IgD-negative memory B cell (primary cell): ENCODE results near the gene GPT2. TPM values are rescaled to one million over a fixed set of nuclear protein-coding genes. Genes with fewer than 3 reads are reported as not detected.
A peak's percentile ranks its signal among the peaks of the same experiment; 100 is the strongest.

Experiments used
- H3K27ac Mint-ChIP-seq, 3 donors: one replicate each; pipeline ENCODE4 v1.8.0; 2020 to 2022; ENCODE audit warnings: mild to moderate bottlenecking in 3 of 3, mixed read lengths in 3 of 3, moderate library complexity in 1 of 3
- H3K27me3 Mint-ChIP-seq: one replicate; pipeline ENCODE4 v1.8.0; 2021; ENCODE audit warnings: mixed read lengths
- H3K36me3 Mint-ChIP-seq: one replicate; pipeline ENCODE4 v1.8.0; 2020; ENCODE audit warnings: mild to moderate bottlenecking, mixed read lengths
- H3K4me1 Mint-ChIP-seq, 3 donors: one replicate each; pipeline ENCODE4 v1.8.0; 2020 to 2022; ENCODE audit warnings: mixed read lengths in 3 of 3, mild to moderate bottlenecking in 1 of 3
- H3K4me3 Mint-ChIP-seq, 4 donors: one replicate each; pipeline ENCODE4 v1.8.0; 2020 to 2022; ENCODE audit warnings: mild to moderate bottlenecking in 4 of 4, mixed read lengths in 4 of 4, moderate library complexity in 3 of 4
- H3K9me3 Mint-ChIP-seq, 3 donors: one replicate each; pipeline ENCODE4 v1.8.0; 2020 to 2021; ENCODE audit warnings: mixed read lengths in 3 of 3, mild to moderate bottlenecking in 1 of 3
- polyA plus RNA-seq: library from polyadenylated mRNA; unstranded; fragments of 300-500 nt; fragmentation: Illumina TruSeq; gene quantifications from one replicate; pipeline ENCODE4 v1.2.3, GENCODE V29; 2021

Gene GPT2
- polyA plus RNA-seq, 1 donor from 2014 or later = 5.0 TPM

DNA sequence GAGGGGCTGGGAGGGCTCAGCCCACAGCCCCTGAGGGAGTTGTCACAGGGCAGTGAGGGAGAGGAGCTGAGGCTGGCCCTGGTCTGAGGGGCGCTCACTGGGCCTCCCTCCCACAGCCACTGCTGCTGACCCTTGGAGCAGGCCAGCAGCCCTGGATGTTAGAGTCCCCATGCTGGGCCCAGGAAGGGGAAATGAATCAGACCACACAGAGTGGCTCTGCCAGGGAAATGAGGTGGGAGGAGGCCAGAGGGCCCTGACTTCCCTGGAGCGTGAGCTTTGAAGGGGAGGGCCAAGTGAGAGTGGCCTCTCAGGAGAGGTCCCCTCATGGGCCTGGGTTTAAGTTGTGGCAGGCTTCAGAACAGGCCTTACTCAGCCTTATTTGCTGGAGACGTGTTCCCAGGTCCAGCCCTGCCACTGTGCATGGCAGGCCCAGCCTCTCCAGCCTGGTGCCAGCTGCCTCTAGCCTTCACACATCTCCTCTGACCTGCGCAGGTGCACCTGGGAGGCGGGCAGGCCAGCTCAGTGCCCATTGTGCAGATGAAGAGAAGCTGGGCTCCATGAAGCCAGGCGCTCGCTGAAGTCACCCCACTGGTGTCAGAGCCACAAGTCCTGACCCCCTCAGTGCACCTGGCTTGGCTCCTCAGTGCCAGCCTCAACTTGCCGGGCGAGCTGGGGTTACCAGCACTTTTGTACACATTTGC lies 15.4 kb downstream of the GPT2 start:
- peaks cover 2% of the 10 kb centered on the region for H3K36me3 Mint-ChIP-seq
- H3K27me3 Mint-ChIP-seq = no peaks in the 10 kb centered on the region
- no peak overlapping the region for H3K27ac Mint-ChIP-seq
- H3K4me1 Mint-ChIP-seq = peaks cover 0 to 2% (median 0%) of the 10 kb centered on the region in 3 donors
- H3K4me3 Mint-ChIP-seq = no peak overlapping the region
- no peaks in the 10 kb centered on the region for H3K9me3 Mint-ChIP-seq

DNA sequence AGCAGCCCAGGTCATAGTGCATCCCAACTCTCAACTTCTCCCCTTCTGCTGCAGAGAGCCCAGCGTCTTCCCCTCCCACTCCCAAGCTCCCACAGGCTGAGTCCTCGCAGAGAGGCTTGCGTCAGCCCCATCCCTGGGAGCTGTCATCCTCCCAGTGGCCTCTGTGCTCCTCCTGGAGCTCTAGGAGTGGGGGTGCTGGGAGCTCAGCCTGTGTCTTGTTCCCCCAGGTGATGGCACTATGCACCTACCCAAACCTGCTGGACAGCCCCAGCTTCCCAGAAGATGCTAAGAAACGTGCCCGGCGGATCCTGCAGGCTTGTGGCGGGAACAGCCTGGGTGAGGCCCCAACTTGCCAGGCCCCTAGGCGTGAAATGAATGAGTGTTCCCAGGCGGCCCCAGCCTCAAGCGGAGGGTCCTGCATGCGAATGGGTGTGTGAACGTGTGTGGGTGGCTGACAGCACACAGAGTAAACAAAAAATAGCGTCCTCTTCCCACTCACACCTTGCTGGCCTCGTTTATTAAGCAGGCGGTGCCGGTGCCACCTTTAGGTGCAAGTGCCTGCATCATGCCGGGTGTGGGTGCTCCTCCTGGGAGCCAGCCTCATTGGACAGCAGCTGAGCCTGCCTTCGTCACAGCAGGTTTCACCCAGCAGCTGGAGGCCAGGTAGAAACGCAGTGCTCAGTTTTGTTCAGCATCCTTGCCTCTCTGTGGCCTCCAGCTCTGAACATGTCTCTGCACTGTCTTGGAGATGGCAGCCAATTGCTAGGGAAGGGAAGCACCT lies 16.5 kb downstream of the GPT2 start:
- H3K27ac Mint-ChIP-seq = no peak overlapping the region

DNA sequence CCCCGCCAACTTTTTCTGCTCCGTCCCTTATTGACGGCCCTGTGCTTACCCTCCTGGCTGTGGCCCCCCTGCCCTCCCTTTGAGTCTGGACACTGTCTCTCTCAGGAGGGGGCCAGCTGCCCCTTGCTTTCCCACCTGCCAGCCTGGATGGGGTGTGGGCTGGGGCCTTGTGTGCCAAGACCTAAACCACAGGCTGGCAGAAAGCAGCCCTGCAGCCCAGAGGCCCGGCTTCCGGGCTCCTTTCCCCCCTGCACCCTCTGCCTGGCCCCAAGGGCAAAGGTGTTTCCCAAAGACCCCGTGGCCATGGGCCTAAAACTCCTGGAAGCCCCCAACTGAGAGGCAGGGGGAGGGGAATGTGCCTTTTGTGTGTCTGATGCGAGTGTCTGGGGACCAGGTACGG lies 17.5 kb downstream of the GPT2 start:
- no peaks in the 10 kb centered on the region for H3K9me3 Mint-ChIP-seq
- H3K36me3 Mint-ChIP-seq = peaks cover 2% of the 10 kb centered on the region
- no peak overlapping the region for H3K4me3 Mint-ChIP-seq

More for the DNA sequence above, 16.5 kb downstream of the GPT2 start:
- H3K36me3 Mint-ChIP-seq = peaks cover 2% of the 10 kb centered on the region
- no peaks in the 10 kb centered on the region for H3K27me3 Mint-ChIP-seq
- H3K4me3 Mint-ChIP-seq = no peak overlapping the region
- H3K4me1 Mint-ChIP-seq = peaks cover 0 to 2% (median 0%) of the 10 kb centered on the region in 3 donors
- no peaks in the 10 kb centered on the region for H3K9me3 Mint-ChIP-seq

DNA sequence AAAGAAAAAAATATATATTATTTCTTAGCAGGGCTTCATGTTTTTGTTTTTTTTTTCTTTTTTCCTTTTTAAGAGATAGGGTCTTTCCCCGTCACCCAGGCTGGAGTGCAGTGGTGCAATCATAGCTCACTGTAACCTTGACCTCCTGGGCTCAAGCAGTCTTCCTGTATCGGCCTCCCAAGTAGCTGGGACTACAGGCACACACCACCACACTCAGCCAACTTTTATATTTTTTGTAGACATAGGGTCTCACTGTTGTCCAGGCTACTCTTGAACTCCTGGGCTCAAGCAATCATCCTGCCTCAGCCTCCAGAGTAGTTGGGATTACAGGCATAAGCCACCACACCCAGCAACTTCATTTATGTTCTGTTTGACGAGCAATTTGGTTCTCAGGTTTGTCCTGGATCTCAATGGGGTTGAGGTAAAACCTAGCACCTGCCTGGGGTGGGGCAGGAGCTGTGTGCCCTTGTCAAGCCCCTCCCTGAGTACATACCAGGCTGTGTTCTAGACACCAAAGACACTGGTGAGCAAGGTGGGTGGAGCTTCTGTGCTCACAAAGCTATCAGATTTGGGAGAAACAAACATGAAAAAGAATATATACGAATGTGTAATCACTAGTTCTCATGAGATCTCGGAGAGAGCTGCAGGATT lies 19.2 kb downstream of the GPT2 start:
- H3K27ac Mint-ChIP-seq = no peak overlapping the region

More for the DNA sequence above, 17.5 kb downstream of the GPT2 start:
- Mint-ChIP-seq H3K4me1 (peaks cover 0 to 2% (median 0%) of the 10 kb centered on the region in 3 donors), H3K27ac (no peak overlapping the region), H3K27me3 (no peaks in the 10 kb centered on the region)

DNA sequence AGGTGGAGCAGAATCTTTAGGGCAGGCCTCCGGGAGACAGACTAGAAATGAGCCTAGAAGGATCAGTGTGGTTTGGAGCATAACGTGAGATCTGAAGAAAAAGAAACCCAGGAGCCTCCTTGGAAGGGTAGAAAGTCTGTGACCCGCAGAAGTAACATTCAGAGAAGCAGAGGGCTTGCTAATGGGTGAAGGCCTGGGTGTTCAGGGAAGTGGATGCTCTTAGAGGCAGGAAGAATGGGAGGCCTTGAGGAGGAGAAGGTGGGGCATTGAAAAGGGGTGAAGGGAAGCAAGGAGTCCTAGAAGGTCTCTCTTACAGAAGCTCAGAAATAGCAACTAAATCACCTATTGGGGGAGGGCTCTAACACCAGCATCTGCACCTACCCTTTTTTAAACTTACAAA lies 20.3 kb downstream of the GPT2 start:
- Mint-ChIP-seq H3K27ac (no peak overlapping the region), H3K36me3 (peaks cover 2% of the 10 kb centered on the region), H3K27me3 (no peaks in the 10 kb centered on the region), H3K4me3 (no peak overlapping the region), H3K4me1 (peaks cover 6 to 16% (median 9%) of the 10 kb centered on the region in 3 donors), H3K9me3 (no peaks in the 10 kb centered on the region)

More for the DNA sequence above, 19.2 kb downstream of the GPT2 start:
- H3K4me3 Mint-ChIP-seq = no peak overlapping the region
- peaks cover under 1 to 9% (median 3%) of the 10 kb centered on the region in 3 donors for H3K4me1 Mint-ChIP-seq
- H3K36me3 Mint-ChIP-seq = peaks cover 2% of the 10 kb centered on the region
- H3K9me3 Mint-ChIP-seq = no peaks in the 10 kb centered on the region
- H3K27me3 Mint-ChIP-seq = no peaks in the 10 kb centered on the region

DNA sequence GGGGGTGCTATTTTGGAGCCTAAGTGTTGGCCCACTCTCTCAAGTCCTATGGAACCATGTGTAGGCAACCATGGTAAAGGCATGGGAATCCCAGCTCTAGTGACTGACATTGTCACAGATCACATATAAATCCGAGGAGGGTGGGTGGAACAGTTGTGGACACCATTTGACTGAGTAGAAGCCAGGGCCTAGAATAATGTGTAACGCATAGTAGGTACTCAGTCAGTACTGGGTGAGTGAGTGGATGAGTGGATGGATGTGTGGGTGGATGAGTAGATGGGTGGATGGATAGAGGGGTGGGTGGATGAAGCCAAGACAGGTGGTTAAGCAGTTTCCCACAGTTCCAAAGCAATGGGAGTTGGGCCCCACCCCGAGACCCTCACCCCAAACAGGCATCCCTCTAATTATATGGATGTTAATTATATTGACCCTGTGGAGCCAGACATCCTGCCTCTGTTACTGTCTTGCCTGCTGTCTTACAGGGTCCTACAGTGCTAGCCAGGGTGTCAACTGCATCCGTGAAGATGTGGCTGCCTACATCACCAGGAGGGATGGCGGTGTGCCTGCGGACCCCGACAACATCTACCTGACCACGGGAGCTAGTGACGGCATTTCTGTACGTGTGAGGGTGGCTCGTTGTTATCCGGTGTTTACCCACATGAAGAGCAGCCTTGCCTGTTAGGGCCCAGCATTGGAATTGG lies 22.3 kb downstream of the GPT2 start:
- Mint-ChIP-seq H3K9me3 (no peaks in the 10 kb centered on the region), H3K4me3 (peak overlapping the region in 1 of 4 donors; percentile 12), H3K27me3 (no peaks in the 10 kb centered on the region), H3K4me1 (peaks cover 13 to 33% (median 18%) of the 10 kb centered on the region in 3 donors), H3K36me3 (no peaks in the 10 kb centered on the region), H3K27ac (no peak overlapping the region)

DNA sequence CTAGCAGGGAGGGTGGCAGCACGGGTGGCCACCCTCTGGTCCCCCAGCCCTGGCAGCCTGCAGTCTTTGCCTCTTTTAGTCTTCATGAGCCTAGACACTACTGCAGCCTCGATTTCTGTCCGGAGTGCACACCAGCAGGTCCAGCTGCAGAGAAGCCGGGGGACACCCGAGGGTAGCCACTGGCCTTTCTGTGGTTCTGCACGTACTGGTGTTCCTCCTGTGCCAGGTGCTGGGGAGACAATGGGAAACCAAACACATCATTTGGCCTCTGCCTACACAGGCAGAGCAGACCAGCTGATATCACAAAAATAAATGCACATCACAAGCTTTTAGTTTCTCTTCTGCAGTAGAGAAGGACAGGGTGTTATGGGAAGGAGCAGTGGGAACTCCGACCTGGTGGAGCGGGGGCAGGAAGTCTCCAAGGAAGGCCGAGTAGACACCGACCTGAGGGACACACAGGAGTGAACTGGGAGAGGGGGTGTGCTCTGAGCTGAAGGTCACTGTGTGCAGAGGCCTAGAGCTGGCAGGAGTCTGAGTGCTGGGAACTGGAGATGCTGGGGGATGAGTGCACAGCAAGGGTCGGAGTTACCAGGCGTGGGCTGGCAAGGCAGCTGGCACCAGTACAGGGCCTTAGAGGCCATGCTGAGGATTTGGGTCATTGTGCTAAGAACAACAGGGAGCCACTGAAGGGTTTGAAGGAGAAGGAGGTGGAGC lies 23.1 kb downstream of the GPT2 start:
- H3K27ac Mint-ChIP-seq = peak overlapping the region in 1 of 3 donors; percentile 59
- peak overlapping the region in 2 of 4 donors; percentile 24 to 60 for H3K4me3 Mint-ChIP-seq
- peaks cover 13 to 37% (median 23%) of the 10 kb centered on the region in 3 donors for H3K4me1 Mint-ChIP-seq
- no peaks in the 10 kb centered on the region for H3K36me3 Mint-ChIP-seq
- no peaks in the 10 kb centered on the region for H3K27me3 Mint-ChIP-seq
- H3K9me3 Mint-ChIP-seq = no peaks in the 10 kb centered on the region

DNA sequence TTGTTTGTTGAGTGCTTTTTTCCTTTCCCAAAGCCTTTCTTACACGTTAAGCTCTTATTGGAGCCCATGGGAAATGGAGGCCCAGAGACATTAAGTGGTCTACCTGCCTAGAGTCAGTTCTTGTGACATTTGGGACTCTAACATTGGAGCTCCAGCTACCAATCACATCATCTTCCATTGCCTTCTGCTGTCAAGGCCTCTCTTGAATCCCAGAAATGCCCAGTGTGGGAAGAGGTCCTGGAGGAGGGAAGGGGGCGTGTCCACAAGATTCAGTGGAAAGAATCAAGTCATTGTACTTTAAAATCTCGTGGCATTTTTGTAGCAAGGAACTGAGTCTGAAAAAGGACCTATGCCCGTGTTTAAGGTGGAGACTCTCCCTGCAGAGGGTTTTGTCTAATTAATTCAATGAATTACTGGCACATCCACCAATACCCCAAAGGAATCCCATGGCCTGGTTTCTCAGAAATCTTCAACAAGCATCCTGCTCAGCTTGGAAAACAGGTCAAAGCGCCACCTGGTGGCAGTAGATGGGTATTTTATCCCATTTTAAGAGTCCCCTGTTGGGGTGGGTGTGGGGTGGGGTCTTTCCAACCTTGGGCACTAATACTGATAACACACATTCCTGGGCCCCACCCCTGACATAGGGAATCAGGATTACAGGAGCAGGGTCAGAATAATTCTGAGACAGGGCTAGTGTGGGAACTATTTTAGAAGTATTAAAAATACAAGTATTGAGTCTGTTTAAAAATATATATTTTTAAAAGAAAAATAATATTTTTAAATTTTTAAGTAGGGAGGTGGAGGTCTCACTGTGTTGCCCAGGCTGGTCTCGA lies 24.6 kb downstream of the GPT2 start:
- peak overlapping the region in 2 of 3 donors; percentile 62 to 73 for H3K27ac Mint-ChIP-seq

DNA sequence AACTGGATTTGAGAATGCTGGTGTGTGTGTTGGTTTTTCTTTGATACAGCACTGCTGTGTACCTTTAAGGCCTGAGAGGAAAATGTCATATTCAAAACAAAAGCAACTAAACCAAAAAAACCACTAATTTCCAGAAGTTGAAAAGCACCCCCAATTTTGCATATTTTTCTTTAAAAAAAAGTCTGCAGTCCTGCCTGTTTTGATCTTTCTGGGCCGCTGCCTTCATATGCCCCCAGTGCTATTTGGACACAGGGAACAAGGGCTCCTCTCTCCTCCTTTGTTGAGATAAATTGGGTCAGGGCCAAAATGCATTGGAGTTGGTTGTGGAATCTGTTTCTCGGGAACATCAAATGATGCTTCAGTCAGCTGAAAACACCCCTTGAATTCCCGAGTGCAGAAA lies 26.9 kb downstream of the GPT2 start:
- Mint-ChIP-seq H3K36me3 (peaks cover 2% of the 10 kb centered on the region), H3K27me3 (no peaks in the 10 kb centered on the region), H3K4me1 (peaks cover 19 to 57% (median 46%) of the 10 kb centered on the region in 3 donors), H3K4me3 (peak overlapping the region; percentile 21 to 79 (median 76)), H3K27ac (peak overlapping the region; percentile 26 to 95 (median 47)), H3K9me3 (peaks cover 0 to 4% (median 0%) of the 10 kb centered on the region in 3 donors)

More for the DNA sequence above, 24.6 kb downstream of the GPT2 start:
- peaks cover 19 to 45% (median 34%) of the 10 kb centered on the region in 3 donors for H3K4me1 Mint-ChIP-seq
- H3K4me3 Mint-ChIP-seq = peak overlapping the region in 1 of 4 donors; percentile 74
- no peaks in the 10 kb centered on the region for H3K36me3 Mint-ChIP-seq
- H3K27me3 Mint-ChIP-seq = no peaks in the 10 kb centered on the region
- H3K9me3 Mint-ChIP-seq = no peaks in the 10 kb centered on the region

DNA sequence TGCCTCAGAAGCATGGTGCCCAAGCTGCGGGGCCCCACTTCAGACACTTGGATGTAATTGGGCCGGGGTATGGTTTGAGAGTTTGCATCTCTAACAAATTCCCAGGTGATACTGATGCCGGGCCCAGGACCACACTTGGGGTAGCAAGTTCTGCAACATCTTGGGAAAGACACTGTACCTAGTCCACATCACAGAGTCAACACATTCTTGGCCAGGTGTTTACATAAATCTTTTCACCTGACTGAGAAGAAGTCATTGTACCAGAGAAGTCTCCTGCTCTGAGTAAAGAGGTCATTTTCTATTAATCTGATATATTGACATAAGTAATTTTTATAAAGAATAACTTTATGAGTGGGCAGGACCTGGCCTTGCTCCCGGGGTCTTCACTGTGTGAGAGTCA lies 27.5 kb downstream of the GPT2 start:
- peaks cover 2% of the 10 kb centered on the region for H3K36me3 Mint-ChIP-seq
- peak overlapping the region; percentile 21 to 79 (median 54) for H3K4me3 Mint-ChIP-seq
- H3K27me3 Mint-ChIP-seq = no peaks in the 10 kb centered on the region
- peaks cover 0 to 4% (median 0%) of the 10 kb centered on the region in 3 donors for H3K9me3 Mint-ChIP-seq
- peak overlapping the region; percentile 26 to 95 (median 47) for H3K27ac Mint-ChIP-seq
- peaks cover 24 to 61% (median 50%) of the 10 kb centered on the region in 3 donors for H3K4me1 Mint-ChIP-seq

DNA sequence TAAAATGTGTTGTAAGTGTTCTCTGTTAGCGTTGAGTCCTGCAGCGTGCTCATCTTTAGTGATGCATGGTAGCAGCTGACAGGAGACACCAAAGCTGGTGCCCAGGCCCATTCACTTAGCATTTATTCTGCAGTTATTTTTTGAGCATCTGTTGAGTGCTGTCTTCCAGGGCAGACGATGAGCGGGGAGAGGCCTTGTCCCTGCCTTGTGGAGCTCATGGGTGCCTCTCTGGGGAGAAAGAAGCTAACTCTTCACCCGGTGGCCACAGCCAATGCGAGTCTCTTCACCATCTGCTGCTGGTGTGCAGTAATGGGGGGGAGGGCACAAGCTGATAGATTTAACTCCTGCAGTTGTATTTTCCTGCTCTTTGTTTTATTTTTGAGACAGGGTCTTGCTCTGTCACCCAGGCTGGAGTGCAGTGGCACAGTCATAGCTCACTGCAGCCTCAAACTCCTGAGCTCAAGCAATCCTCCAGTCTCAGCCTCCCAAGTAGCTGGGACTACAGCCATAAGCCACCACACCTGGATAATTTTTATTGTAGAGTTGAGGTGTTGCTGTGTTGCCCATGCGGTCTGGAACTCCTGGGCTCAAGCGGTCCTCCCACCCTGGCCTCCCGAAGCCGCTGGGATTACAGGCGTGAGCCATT lies 30.5 kb downstream of the GPT2 start:
- Mint-ChIP-seq H3K27me3 (no peaks in the 10 kb centered on the region), H3K4me3 (no peak overlapping the region), H3K9me3 (peaks cover 0 to 4% (median 0%) of the 10 kb centered on the region in 3 donors), H3K27ac (no peak overlapping the region), H3K4me1 (peaks cover 40 to 75% (median 67%) of the 10 kb centered on the region in 3 donors), H3K36me3 (peaks cover 2% of the 10 kb centered on the region)

DNA sequence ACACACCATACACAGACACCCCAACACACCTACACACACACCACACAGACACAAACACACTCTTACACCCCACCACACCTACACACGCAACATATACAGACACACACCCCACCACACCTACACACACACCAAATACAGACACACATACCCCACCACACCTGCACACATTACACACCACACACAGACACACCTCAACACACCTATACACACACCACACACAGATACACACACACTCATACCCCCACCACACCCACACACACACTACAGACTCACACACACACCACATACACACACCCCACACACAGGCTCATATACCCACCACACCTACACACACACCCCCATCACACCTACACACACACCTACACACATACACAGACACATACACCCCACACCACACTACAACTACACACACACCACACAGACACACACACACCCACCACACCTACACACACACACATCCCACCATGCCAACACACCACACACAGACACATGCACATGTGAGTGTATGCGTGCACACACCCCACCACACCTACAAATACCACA lies 31.4 kb downstream of the GPT2 start:
- H3K27ac Mint-ChIP-seq = peak overlapping the region in 1 of 3 donors; percentile 21
- H3K4me3 Mint-ChIP-seq = peak overlapping the region in 1 of 4 donors; percentile 93
- H3K4me1 Mint-ChIP-seq = peaks cover 41 to 73% (median 64%) of the 10 kb centered on the region in 3 donors

More for the DNA sequence above, 31.4 kb downstream of the GPT2 start:
- Mint-ChIP-seq H3K36me3 (peaks cover 2% of the 10 kb centered on the region), H3K27me3 (no peaks in the 10 kb centered on the region), H3K9me3 (peaks cover 0 to 4% (median 0%) of the 10 kb centered on the region in 3 donors)
